A673 (cell line): ENCODE results near the gene ELL2.

Experiments
- EZH2 ChIP-seq: fragments of 200-600 bp; sonication (generic); IDR thresholded peaks from 2 replicates; pipeline ENCODE4 v1.6.1; 2017; ENCODE audit warnings: borderline replicate concordance, low read depth, mild to moderate bottlenecking, mixed read lengths, antibody characterized with exemption, low read length; ENCODE audit not compliant: poor library complexity, severe bottlenecking
- TF ChIP-seq, protein P1 (sequence below): fragments of 300-800, 200-600 bp; sonication (generic); conservative IDR thresholded peaks from 2 replicates; pipeline ENCODE4 v1.5.1; 2017; ENCODE audit warnings: low read depth, mild to moderate bottlenecking, antibody characterized with exemption, low read length, moderate library complexity, mixed read lengths

DNA sequence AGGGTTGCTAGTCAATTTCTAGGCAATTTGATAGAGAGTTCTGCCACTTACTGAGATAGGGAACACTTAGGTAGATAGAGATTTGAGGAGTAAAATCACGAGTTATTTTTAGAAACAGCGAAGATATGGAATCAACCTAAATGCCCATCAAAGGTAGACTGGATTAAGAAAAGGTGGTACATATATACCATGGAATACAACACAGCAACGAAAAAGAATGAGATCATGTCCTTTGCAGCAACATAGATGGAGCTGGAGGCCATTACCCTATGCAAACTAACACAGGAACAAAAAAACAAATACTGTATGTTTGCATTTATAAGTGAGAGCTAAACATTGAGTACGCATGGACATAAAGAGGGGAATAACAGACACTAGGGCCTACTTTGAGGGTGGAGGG is 9.7 kb downstream of the ELL2 start:
- TF ChIP-seq, protein P1, sequence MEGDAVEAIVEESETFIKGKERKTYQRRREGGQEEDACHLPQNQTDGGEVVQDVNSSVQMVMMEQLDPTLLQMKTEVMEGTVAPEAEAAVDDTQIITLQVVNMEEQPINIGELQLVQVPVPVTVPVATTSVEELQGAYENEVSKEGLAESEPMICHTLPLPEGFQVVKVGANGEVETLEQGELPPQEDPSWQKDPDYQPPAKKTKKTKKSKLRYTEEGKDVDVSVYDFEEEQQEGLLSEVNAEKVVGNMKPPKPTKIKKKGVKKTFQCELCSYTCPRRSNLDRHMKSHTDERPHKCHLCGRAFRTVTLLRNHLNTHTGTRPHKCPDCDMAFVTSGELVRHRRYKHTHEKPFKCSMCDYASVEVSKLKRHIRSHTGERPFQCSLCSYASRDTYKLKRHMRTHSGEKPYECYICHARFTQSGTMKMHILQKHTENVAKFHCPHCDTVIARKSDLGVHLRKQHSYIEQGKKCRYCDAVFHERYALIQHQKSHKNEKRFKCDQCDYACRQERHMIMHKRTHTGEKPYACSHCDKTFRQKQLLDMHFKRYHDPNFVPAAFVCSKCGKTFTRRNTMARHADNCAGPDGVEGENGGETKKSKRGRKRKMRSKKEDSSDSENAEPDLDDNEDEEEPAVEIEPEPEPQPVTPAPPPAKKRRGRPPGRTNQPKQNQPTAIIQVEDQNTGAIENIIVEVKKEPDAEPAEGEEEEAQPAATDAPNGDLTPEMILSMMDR: no peak
- TF ChIP-seq EZH2: no peak
